GM12878 (cell line): Measurements from ENCODE around the gene SMIM5. TPM values are rescaled to one million over a fixed set of nuclear protein-coding genes. Genes with fewer than 3 reads are reported as not detected.

Experiments used
- ATAC-seq: fragments of 200-7000 bp; cut with Tn5 transposase; 3 replicates; pipeline ENCODE4 v1.9.1; 2020; ENCODE audit warnings: mild to moderate bottlenecking, moderate library complexity
- BruUV-seq: library from RNA; stranded (reverse); fragments of 400-500 nt; replicated peaks from 2 replicates; lab custom pipeline; 2021; lab: Mats Ljungman, UMichigan
- CTCF ChIA-PET: fragments of 300-600 bp; sonication (Branson Sonifier 250); formaldehyde crosslinking; extraction: SDS; loops from one replicate; lab custom pipeline; 2021; ENCODE audit warnings: inconsistent platforms; lab: Yijun Ruan, JAX
- POLR2A ChIA-PET: fragments of 350-600 bp; formaldehyde crosslinking; extraction: SDS; loops from one replicate; lab custom pipeline; 2021; ENCODE audit warnings: inconsistent platforms; lab: Charles Lee
- RAD21 ChIA-PET: fragments of 300-600 bp; sonication (Branson Sonifier 250); formaldehyde crosslinking; loops from one replicate; lab custom pipeline; 2023; ENCODE audit warnings: antibody characterized with exemption; ENCODE audit not compliant: unreplicated experiment; lab: Charles Lee
- SMC1A ChIA-PET: fragments of 300-600 bp; sonication (Branson Sonifier 250); formaldehyde crosslinking; loops from one replicate; lab custom pipeline; 2023; ENCODE audit not compliant: unreplicated experiment, uncharacterized antibody; lab: Charles Lee
- DNase-seq: peaks from one replicate; pipeline ENCODE4 v3.0.0-alpha.2; 2011; ENCODE audit warnings: low read depth, low spot score
- FAIRE-seq: peaks from 3 replicates; lab custom pipeline; 2011; peaks lifted over from hg19 to GRCh38; lab: Jason Lieb, UNC
- H2AFZ ChIP-seq: 2 replicates; pipeline ENCODE4 v1.6.0; 2011; ENCODE audit warnings: low read depth, low read length, control low read depth; ENCODE audit not compliant: control insufficient read depth
- H3K27ac ChIP-seq: 2 replicates; pipeline ENCODE4 v1.5.1; 2011; ENCODE audit warnings: control low read depth; ENCODE audit not compliant: control insufficient read depth, insufficient read depth
- H3K27me3 ChIP-seq, 2 experiments: replicated peaks in 1 of 2; 2 replicates each; pipeline versions ENCODE4 v1.6.0 to v1.6.1; 2011; ENCODE audit warnings: low read length in 1 of 2; ENCODE audit not compliant: control insufficient read depth in 2 of 2, insufficient read depth in 2 of 2
- H3K36me3 ChIP-seq, 2 experiments: 2 replicates each; pipeline ENCODE4 v1.5.1; 2011; ENCODE audit warnings: low read length in 1 of 2; ENCODE audit not compliant: control insufficient read depth in 2 of 2, insufficient read depth in 2 of 2
- H3K4me1 ChIP-seq: 2 replicates; pipeline ENCODE4 v1.6.1; 2011; ENCODE audit warnings: mild to moderate bottlenecking, low read length, moderate library complexity, mixed read lengths; ENCODE audit not compliant: control insufficient read depth, insufficient read depth
- H3K4me2 ChIP-seq: 2 replicates; pipeline ENCODE4 v1.6.0; 2011; ENCODE audit warnings: control low read depth; ENCODE audit not compliant: control insufficient read depth, insufficient read depth
- H3K4me3 ChIP-seq: fragments of 200-600 bp; sonication (generic); 2 replicates; pipeline ENCODE4 v1.5.1; 2016
- H3K79me2 ChIP-seq: 2 replicates; pipeline ENCODE4 v1.6.0; 2011; ENCODE audit warnings: low read length; ENCODE audit not compliant: control insufficient read depth, insufficient read depth
- H3K9ac ChIP-seq: 2 replicates; pipeline ENCODE4 v1.8.0; 2011; ENCODE audit warnings: low read length, control low read depth, mixed read lengths; ENCODE audit not compliant: control insufficient read depth, insufficient read depth
- H3K9me3 ChIP-seq: replicated peaks from 3 replicates; pipeline ENCODE4 v1.5.1; 2011; ENCODE audit warnings: mild to moderate bottlenecking, low read length; ENCODE audit not compliant: control insufficient read depth, insufficient read depth
- H4K20me1 ChIP-seq: 2 replicates; pipeline ENCODE4 v1.6.0; 2011; ENCODE audit not compliant: control insufficient read depth, insufficient read depth
- CREB1 ChIP-seq: IDR thresholded peaks from 2 replicates; pipeline ENCODE4 v1.6.1; 2012; ENCODE audit warnings: low read depth, mild to moderate bottlenecking, inconsistent platforms
- DPF2 ChIP-seq: fragments of 450-650 bp; IDR thresholded peaks from 2 replicates; pipeline ENCODE4 v1.6.1; 2017; ENCODE audit warnings: mild to moderate bottlenecking
- POLR2AphosphoS5 ChIP-seq: IDR thresholded peaks from 2 replicates; pipeline ENCODE4 v1.6.1; 2011; ENCODE audit warnings: mild to moderate bottlenecking, low read length, inconsistent platforms
- WGBS: methylation state at CpG from one replicate; pipeline ENCODE4 v1.1.6; 2016; ENCODE audit warnings: low lambda C conversion rate; ENCODE audit not compliant: insufficient replicate concordance, insufficient coverage; ENCODE audit errors: missing lambda C conversion rate; 5-methylcytosine and 5-hydroxymethylcytosine counted together
- in situ Hi-C: fragments of 300-500 bp; cut with MboI; formaldehyde crosslinking; loops from 9 replicates; pipeline ENCODE4 v1.14.3; 2018; ENCODE audit warnings: mixed read lengths
- intact Hi-C: fragments of 100-400 bp; cut with micrococcal nuclease; formaldehyde crosslinking; loops from one replicate; pipeline ENCODE4 v1.14.2; 2022; ENCODE audit not compliant: unreplicated experiment
- polyA plus RNA-seq, 11 experiments: library from polyadenylated mRNA; depleted of rRNA in 4 of 11; unstranded in 6 of 11; stranded (reverse) in 5 of 11; fragments of >200 nt; fragmentation: Nextera tagmentation in 4 of 11; fragmentation: Illumina TruSeq in 1 of 11; extraction: Ambion mirVana in 4 of 11; extraction: Trizol in 1 of 11; gene quantifications; 1 replicate in 1 of 11; 2 replicates in 10 of 11; pipeline versions ENCODE4 v1.2.1 to v1.2.3, GENCODE V29; 2011 to 2016; ENCODE audit warnings: inconsistent platforms in 2 of 11, missing spikeins in 2 of 11, low read depth in 1 of 11
- total RNA-seq, 4 experiments: library from RNA; depleted of rRNA in 3 of 4; stranded (reverse); fragments of >200 nt in 3 of 4; fragmentation: Illumina TruSeq in 1 of 4; extraction: Trizol in 1 of 4; gene quantifications; 2 replicates each; pipeline versions ENCODE4 v1.2.1 to v1.2.3, GENCODE V29; 2013 to 2021
- TF ChIP-seq, protein P1 (sequence below): fragments of 450-650 bp; IDR thresholded peaks from 2 replicates; pipeline ENCODE4 v1.6.1; 2017; ENCODE audit warnings: borderline replicate concordance
- TF ChIP-seq, protein P2 (sequence below): IDR thresholded peaks from 2 replicates; pipeline ENCODE4 v1.6.1; 2012; ENCODE audit warnings: mild to moderate bottlenecking, low read depth, low read length

Gene SMIM5
- total and polyA plus RNA-seq, 10 of the 15 experiments (the other 5 are each of a cell fraction or from before 2014, with no cell fraction given), result 0.08 to 0.11 TPM; not detected in 8

DNA sequence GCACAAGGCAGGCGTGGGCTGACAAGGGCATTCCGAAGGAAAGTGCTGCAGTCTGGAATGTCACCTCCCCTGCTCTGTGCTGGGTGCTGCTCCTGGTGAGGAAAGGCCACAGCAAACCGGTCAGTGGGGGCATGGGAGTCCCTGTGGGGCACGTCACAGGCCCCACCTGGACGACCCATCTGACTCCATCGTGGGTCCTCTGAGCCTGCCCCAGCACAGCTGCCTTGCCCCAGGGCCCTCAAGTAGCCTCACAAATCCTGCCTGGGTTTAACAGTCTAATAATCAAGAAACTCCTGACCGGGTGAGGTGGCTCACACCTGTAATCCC, 48.4 kb upstream of the SMIM5 start:
- TF ChIP-seq CREB1, result no peak
- no peak for TF ChIP-seq DPF2
- TF ChIP-seq POLR2AphosphoS5, result no peak
- TF ChIP-seq, protein P1, sequence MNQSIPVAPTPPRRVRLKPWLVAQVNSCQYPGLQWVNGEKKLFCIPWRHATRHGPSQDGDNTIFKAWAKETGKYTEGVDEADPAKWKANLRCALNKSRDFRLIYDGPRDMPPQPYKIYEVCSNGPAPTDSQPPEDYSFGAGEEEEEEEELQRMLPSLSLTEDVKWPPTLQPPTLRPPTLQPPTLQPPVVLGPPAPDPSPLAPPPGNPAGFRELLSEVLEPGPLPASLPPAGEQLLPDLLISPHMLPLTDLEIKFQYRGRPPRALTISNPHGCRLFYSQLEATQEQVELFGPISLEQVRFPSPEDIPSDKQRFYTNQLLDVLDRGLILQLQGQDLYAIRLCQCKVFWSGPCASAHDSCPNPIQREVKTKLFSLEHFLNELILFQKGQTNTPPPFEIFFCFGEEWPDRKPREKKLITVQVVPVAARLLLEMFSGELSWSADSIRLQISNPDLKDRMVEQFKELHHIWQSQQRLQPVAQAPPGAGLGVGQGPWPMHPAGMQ, result no peak
- TF ChIP-seq, protein P2, sequence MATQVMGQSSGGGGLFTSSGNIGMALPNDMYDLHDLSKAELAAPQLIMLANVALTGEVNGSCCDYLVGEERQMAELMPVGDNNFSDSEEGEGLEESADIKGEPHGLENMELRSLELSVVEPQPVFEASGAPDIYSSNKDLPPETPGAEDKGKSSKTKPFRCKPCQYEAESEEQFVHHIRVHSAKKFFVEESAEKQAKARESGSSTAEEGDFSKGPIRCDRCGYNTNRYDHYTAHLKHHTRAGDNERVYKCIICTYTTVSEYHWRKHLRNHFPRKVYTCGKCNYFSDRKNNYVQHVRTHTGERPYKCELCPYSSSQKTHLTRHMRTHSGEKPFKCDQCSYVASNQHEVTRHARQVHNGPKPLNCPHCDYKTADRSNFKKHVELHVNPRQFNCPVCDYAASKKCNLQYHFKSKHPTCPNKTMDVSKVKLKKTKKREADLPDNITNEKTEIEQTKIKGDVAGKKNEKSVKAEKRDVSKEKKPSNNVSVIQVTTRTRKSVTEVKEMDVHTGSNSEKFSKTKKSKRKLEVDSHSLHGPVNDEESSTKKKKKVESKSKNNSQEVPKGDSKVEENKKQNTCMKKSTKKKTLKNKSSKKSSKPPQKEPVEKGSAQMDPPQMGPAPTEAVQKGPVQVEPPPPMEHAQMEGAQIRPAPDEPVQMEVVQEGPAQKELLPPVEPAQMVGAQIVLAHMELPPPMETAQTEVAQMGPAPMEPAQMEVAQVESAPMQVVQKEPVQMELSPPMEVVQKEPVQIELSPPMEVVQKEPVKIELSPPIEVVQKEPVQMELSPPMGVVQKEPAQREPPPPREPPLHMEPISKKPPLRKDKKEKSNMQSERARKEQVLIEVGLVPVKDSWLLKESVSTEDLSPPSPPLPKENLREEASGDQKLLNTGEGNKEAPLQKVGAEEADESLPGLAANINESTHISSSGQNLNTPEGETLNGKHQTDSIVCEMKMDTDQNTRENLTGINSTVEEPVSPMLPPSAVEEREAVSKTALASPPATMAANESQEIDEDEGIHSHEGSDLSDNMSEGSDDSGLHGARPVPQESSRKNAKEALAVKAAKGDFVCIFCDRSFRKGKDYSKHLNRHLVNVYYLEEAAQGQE, result no peak
- no peaks in the 10 kb centered on the region for H3K79me2 ChIP-seq
- intact Hi-C loops, result no loop called here
- H3K9ac ChIP-seq, result no peak overlapping the region
- H3K27me3 ChIP-seq, result peaks cover 5 to 9% of the 10 kb centered on the region in 2 experiments
- ChIA-PET CTCF (interaction anchor here (0.9 kb wide), 1 partner anchor 18 kb away, joined by 3 read pairs; no protein-coding TSS in a partner anchor), SMC1A (no interaction called here), POLR2A (no interaction called here), RAD21 (no interaction called here)
- H4K20me1 ChIP-seq, result no peaks in the 10 kb centered on the region
- H2AFZ ChIP-seq, result no peak overlapping the region
- no peak overlapping the region for H3K4me2 ChIP-seq
- 11% methylated on average over 7 of the region's 7 CpGs for WGBS
- FAIRE-seq, result no peak
- peaks cover 2% of the 10 kb centered on the region; the same call in 1 of the 3 replicates for H3K9me3 ChIP-seq
- H3K36me3 ChIP-seq, result no peaks in the 10 kb centered on the region
- no TSS peak for BruUV-seq
- in situ Hi-C loops, result no loop called here
- H3K27ac ChIP-seq, result no peak overlapping the region
- no peak for DNase-seq
- H3K4me3 ChIP-seq, result no peak overlapping the region
- ATAC-seq, result no peak
- 0 out of 2 replicates have a peak, but pooled peaks cover 4% of the 10 kb centered on the region for H3K4me1 ChIP-seq
